Stimulated activated CD8-positive, alpha-beta memory T cell treated with anti-CD3 and anti-CD28 coated beads, Interleukin-7, amount 100 ng/mL, for 48 hours (primary cell): Measurements from ENCODE around the gene E4F1.

Experiments used
- DNase-seq, 2 donors: peaks; one replicate each; pipeline ENCODE4 v3.0.0-alpha.2; 2020; ENCODE audit warnings: low read depth in 1 of 2; ENCODE audit errors: extremely low read depth in 1 of 2

The E4F1 gene

DNA sequence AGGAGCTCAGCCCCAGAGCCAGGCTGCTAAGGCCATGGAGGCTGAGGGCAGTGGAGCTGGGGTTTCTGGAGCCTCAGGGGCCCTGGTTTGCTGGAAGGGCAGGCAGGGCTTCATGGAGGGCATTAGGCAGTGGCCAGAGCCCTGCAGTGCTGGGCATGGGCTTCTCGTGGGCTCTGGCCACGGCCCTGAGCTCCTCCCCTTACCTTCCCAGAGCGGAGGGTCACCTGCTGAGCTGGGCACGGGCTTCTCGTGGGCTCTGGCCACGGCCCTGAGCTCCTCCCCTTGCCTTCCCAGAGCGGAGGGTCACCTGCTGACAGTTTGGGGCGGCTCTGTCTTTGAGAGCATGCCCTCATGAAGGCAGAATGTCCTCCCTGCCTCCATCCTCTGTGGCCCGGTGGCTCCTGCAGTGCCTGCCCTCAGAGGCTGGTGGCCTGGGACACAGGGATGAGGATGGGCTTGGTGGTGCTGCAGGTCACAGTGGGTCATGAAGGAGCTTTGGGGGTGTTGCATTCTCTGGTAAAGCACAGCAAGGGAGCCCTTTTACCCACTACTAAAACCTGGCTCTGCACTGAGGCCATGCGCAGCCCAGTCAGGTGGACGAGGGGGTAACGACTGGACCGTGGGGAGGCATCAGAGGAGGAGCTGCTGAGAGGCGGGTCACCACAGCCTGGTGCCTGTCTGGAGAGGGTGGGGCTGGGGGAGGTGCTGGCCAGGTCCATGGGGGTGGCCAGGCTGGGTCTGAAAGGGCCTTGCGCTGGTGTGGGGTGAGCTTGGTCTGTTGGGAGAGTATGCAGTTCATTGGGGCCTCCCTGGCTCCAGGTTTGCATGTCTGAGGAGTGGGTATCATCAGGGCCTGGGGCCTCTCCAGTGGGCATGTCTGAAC, 47.4 kb downstream of the E4F1 start:
- DNase-seq = no peak

DNA sequence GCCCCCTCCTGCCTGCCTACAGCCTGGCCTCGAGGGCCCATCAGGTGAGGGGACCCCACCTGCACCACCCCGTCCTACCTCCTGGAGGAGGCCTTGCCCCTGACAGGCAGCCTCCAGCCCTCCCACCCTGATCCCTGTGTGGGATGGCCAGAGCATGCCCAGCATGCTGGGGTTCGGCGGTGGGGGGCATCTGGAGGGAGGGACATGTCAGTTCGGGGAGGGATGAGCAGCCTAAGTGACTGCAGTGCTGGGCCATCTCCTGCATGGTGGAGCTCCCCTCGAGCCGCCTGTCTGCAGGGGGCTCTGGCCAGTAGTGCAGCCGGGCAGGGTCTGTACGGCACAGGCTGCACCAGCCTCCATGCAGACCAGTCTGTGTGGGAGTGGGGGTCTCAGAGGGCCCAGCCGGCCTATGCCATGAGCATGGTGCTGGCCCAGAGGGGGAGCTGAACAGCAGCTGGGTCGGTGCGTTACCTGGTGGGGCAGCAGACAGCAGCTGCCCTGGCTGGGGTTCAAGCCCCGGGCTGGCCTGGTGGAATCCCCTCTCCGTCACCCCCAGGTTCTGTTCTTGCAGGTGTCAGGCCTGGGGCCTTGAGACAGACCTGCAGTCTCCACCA, 48.6 kb downstream of the E4F1 start:
- DNase-seq = no peak

DNA sequence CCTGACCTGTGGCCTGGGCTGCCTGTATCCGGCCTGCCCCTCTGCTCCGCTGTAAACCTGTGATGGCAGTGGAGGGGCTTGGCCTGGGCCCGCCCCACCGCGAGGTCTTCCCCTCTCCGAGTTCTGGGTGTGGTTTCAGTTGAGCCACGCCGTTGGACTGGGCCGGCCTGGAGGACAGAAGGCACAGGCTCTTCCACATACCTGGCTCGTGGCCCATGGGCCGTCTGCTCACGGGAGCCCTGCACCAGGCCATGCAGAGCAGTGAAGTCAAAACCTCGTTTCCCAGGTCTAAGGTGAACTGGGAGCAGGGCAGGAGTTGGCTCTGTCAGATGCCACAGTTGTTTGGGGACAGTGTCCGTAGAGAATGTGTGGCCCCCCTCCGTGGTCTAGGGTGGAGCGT, 50.1 kb downstream of the E4F1 start:
- no peak for DNase-seq

DNA sequence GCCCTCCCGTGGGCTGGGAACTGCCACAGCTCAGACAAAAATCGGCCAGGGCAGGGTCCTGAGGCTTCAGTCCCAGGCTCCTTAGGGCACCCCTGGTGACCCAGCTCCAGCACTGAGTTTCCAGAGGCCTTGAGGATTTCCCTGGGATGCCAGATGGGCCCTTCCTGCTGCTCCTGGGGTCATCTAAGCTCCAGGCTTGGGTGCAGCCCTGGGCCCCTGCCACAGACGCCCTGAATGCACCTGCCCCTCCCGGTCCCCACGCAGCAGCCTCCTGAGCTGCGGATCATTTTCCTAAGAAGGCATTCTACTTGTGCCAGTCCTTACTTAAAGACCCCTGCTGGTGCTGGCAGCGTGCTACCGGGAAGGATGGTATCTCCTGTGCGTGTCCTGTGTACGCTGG, 50.5 kb downstream of the E4F1 start:
- DNase-seq = no peak

DNA sequence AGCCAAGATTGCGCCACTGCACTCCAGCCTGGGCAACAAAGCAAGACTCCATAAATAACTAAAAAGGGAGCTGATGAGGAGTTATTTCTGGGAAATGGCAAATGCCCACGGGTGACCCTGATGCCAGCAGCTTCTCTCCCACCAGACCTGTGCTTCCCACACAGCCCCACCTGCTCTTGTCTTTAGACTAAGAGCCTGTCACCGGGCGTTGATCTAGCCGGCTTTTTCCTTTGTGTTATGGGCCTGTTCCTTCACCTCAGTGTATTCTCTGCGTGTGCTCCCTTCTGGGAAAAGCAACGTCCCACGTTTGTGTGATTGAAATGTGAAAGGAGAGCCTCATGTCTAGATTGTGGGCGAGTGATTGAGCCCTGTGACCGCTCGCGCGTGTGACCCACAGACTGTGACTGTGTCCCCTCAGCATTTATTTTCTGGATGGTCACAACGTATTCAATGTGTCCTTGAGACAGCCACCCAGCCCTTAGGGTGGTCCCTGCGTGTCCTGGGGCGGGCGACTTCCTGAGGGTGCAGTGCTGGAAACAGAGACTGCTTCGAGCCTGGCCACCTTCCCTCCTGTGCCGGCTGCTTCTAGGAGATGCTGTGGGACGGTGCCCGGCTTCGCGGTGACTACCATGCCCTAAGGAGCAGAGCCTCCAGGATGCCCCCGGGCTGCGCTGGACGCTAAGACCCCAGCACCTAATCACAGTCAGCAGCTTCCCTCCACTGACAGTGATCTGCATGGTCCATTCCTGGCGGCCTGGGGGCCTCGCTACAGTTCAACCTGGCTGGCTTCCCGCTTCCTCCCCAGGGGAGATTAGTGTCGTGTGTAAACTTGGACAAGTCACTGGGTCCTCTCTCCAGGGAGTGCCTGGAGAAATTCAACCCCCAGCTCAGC, 52.3 kb downstream of the E4F1 start:
- no peak for DNase-seq

DNA sequence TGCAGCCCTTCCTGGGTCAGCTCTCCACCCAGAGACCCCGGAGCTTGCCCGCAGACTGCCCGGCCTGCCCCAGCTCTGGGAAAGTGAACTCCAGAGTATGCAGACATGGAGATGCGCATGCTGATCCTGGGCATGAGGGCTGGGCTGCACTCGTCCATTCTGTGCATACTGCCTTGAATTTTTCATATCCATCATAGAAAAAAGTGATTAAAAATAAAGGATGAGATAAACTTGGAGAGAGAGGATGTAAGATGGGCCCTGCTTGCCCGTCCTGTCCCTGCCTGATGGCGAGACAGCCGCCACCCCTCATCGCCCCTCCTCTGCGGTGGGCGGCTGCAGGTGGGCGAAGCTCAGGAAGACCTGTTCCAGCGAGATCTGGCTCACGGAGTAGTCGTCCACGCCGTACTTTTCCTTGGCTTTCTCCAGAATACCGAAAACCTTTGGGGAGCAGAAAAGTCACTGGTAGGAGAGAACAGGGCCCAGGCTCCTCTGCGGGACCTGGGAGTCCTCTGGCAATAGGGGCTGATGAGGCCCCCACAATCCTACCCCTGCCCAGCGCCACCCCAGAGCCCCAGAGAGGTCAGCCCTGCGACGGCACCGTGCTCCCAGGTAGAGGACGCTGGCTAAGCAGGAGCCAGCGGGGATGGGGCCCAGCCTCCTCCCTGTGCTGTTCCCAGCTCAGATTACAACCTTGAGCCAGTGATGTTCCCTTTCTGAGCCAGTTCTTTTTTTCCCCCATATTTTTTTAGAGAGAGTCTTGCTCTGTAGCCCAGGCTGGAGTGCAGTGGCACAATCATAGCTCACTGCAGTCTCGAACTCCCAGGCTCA, 53.2 kb downstream of the E4F1 start:
- no peak for DNase-seq

DNA sequence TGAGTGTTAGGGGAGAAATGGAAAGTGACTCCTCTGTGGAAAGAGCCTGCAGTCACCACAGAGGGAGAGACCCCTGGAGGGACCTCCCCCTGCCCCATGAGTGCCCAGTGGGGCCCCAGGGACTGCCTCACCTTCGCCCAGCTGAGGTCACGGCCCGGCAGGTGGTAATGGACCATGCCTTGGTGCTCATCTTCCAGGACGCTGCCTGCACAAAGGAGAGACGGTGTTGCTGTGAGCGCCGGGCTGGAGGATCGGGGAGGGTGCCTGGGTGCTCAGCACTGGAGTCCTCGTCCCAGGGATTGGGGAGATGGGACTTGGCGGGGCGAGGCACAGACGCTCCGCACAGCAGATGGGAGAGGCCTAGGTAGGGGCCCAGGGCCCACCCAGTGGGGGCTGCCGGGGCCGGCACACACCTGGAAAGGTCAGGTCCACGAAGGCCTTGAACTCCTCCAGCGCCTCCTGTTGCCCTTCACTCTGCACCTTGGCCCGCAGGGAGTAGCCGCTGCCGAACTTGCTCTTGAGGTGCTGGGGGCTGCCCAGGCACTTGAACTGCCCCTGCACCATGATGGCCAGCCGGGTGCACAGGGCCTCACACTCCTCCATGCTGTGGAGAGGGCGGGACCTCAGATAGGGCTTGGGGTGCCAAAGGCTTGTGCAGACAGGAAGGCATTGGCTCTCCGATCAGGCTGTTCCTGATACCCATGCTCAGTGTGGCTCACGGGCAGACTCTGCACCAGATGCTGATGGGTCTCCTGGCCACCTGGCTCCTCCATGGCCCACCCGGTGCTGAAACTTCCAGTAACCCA, 54.3 kb downstream of the E4F1 start:
- no peak for DNase-seq

DNA sequence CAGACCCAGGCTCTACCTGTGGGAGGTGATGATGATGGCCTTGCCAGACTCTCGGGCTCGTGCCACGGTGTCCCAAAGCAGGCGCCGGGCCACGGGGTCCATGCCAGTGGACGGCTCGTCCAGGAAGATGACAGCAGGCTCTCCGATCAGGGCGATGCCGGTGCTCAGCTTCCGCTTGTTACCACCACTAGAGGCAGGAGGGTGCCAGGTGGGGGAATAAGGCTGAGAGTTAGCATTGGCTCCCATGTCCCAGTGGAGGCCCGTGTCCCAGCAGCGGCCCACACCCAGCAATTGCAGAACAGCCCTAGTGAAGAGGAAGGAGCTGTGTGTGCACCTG, 54.8 kb downstream of the E4F1 start:
- DNase-seq = no peak

DNA sequence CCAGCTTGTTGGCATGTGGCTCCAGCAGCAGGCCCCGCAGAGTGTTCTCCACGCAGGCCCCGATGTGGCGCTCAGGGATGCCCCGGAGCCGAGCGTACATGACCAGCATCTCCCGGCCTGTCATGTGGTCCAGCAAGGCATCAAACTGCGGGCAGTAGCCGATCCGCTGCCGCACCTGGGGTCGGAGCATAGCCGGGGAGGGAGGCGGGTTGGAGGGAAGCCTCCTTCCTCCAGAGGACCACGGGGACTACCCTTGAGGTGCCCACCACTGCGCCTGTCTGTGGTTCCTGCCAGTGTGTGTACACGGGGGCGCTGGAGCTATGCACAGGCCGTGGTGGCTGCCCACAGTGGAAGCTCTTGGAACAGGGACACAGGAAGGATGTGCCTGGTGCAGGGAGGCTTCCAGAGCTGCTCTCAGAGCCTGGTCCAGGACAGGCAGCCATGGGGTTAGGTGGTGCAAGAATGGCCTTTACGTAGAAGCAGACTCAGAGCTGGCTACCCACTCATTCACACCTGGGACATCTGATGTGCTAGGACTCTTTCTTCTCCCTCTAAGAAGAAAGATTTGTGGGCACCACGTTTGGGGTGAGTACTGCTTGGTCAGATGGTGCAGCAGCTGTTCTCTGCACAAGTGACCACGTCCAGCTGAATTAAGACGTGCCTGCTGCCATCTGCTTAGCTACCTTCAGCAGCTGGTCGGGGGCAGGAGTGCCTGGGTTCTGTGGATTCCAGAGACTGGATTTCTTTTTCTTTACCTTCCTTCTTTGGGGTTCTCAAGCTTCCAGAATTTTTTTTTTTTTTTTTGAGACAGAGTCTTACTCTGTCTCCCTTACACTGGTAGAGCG, 55.8 kb downstream of the E4F1 start:
- no peak for DNase-seq

DNA sequence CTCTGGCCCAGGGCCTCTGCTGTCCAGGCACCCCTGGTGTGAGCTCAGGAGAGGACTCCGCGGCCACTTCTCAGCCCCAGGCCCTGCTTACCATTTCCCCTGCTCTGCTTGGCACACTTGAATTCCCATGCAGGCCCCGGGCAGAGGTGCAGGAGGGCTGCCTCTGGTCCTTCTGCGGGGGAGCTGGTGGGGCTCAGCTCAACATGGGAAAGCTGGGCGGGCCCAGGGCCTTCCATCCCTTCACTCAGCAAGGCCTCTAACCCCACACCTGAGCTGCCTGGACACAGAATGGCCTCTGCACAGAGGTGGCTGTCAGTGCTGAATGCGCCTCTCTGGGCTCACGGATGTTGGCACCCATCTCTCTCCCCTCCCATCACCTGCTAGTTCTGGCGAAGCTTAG, 57.1 kb downstream of the E4F1 start:
- DNase-seq = no peak

DNA sequence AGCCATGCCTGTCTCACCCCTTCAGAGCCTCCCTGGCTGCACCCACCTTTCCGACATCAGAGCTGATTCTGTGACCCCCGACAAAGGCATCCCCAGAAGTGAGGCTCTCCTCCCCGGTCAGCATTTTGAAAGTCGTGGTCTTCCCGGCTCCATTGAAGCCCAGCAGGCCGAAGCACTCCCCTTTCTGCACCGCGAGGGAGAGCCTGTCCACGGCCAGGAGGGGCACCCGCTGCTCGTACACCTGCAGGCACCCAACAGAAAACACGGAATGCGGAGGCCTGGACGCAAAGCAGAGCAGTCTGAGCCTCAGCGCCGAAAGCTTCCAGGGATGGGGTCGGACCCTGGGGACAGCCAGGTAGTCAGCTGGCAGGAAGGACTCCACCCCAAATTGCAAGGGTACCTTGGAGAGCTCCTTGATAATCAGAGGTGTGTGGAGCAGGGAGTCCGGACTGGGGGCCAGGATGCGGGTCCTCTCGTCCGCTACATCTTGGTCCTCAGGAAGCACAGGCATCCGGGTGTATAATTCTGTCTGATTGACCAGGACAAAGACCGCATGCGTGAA, 57.7 kb downstream of the E4F1 start:
- DNase-seq = no peak

DNA sequence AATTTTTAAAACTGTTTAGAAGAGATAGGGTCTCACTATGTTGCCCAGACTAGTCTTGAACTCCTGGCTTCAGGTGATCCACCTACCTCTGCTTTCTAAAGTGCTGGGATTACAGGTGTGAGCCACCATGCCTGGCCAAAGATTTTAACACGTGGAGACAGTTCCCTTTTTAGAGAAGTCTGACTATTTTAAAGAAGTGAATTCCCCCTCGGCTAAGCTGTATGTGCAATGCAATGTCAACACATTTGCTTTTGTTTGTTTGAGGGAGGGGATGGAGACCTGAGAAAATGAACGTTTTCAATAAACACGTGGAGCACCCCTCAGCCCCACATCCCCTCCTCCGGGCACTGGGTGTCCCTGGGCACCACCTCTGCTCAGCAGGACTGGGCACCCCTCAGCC, 58.9 kb downstream of the E4F1 start:
- DNase-seq = no peak

DNA sequence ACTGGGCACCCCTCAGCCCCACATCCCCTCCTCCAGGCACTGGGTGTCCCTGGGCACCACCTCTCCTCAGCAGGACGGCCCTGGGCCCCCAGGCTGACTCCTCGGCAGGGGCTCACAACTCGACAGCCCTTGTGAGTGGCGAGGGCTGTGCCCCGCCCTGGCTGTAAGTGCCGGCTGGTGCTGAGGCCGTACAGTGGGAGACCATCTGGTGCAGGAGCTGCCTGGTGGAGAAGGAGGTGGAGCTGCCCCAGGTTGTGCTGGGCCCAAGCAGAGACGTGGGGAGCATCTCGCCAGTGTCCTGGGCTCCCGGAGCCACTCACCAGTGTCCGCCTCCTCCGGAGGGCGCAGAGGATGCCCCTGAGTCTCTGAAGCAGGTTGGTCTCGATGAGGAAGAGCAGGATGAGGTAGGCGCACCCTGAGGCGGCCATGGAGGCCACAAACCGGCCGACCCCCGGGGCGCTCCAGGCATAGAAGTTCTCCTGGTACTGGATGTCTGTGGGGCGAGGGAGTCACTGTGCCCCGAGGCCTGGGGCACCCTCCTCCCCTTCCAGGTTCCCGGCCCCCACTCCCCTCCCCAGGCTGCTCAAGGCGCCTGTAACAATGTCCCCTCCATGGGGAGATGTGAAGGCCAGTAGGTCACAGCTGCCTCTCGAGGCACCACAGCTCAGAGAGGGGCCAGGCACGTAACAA, 59.6 kb downstream of the E4F1 start:
- DNase-seq = no peak

DNA sequence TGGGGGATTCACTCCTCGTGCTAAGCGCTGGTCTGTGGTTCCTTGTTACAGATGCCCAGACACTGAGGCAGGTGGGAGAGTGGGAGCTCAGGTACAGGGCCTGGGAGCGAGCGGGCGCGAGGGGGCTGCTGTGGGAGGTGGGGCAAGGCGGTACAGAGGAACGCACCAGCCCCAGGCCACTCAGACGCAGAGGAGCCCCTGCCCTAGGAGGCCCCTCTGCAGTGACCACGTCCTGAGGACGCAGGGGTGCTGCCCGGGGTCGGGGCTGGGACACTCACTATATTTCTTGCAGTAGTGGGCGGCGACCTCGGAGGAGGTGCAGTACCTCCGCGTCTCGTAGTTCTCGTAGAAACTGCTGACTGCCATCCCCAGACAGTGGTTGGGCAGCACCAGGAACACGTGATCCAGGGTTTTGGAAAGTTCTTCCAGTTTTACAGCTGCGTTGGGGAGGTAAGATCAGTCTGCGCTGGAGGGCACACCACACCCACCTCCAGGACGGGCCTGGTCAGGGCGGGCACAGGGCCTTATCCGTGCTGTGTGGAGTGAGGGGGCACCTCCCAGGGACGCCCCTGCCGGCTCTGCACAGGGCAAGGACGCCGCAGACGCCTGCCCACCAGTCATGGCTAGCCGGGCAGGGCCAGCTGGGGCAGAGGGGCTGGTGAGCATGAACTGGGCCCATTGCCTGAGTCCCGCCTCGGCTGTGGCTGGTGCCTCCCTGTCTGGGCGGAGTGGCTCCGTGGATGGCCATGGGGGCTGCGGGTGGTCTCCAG, 60.8 kb downstream of the E4F1 start:
- no peak for DNase-seq

DNA sequence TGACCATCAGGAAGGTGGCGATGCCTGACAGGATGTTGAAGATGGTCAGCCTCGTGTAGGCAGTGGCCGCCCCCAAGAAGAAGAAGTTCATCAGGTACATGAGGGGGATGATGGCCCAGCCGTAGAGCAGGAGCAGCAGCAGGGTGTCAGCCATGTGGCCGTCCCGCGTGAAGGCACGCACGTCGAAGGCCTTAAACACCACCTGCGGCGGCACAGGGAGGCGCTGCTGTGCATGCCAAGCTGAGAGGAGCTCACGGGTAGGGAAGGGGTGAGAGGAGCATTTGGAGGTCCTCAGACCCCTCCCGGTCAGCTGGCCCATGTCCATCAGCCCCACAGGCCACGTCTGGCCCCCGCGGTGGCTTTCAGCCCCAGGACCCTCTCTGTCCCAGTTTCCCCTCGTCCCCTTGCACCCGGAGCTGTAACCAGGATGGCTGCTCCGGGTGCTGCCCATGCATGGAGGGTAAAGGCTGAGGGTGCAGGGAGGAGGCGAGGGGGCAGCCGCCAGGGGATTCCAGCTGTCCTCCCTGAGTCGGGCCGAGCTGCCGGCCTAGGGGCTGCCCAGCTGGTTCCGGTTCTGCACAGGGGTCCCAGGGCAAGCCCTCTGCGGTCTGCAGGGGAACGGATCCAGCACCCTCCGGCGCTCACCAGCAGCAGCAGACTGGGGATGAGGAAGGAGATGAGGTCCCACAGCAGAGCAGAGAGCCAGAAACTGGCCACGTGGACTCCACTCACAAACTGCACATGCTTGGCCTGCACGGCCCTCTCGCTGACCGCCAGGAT, 61.6 kb downstream of the E4F1 start:
- DNase-seq = no peak
